Testis (tissue), 2 donors: Measurements from ENCODE around the gene LYRM7.

ENCODE experiments used
- POLR2A ChIP-seq: fragments of 450-650 bp; IDR thresholded peaks from one replicate; pipeline ENCODE4 v1.6.1; 2017; ENCODE audit warnings: antibody characterized with exemption, mild to moderate bottlenecking, moderate library complexity
- TF ChIP-seq, protein P1 (sequence below), 3 experiments: fragments of 450-650 bp in 2 of 3; fragments of 200-600 bp in 1 of 3; sonication (generic) in 1 of 3; IDR thresholded peaks; one replicate each; pipeline ENCODE4 v1.5.1; 2016 to 2019; ENCODE audit warnings: antibody characterized with exemption in 3 of 3, mild to moderate bottlenecking in 2 of 3, moderate library complexity in 1 of 3

DNA sequence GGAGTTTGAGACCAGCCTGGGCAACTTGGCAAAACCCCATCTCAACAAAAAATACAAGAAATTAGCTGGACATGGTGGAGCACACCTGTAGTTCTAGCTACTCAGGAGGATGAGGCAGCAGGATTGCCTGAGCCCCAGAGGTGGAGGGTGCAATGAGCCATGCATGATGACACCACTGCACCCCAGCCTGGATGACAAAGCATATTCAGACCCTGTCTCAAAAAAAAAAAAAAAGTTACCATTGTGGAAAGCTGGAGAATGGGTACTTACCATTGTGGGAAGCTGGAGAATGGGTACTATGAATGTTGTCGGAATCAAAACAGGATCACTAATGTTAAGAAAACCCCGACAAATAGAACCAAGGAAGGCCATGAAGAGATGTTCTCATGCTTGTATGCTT is 31.4 kb upstream of the LYRM7 start:
- TF ChIP-seq, protein P1, sequence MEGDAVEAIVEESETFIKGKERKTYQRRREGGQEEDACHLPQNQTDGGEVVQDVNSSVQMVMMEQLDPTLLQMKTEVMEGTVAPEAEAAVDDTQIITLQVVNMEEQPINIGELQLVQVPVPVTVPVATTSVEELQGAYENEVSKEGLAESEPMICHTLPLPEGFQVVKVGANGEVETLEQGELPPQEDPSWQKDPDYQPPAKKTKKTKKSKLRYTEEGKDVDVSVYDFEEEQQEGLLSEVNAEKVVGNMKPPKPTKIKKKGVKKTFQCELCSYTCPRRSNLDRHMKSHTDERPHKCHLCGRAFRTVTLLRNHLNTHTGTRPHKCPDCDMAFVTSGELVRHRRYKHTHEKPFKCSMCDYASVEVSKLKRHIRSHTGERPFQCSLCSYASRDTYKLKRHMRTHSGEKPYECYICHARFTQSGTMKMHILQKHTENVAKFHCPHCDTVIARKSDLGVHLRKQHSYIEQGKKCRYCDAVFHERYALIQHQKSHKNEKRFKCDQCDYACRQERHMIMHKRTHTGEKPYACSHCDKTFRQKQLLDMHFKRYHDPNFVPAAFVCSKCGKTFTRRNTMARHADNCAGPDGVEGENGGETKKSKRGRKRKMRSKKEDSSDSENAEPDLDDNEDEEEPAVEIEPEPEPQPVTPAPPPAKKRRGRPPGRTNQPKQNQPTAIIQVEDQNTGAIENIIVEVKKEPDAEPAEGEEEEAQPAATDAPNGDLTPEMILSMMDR (IDR thresholded peaks at IDR 0.05) = no peak
- TF ChIP-seq POLR2A = no peak
